Colonic mucosa (tissue), 4 donors: ENCODE data around the gene MDH1. TPM values are rescaled to one million over a fixed set of nuclear protein-coding genes. Genes with fewer than 3 reads are reported as not detected.
"Not testable (repeated sequence)": the region's sequence is repeated elsewhere in the genome, so short reads cannot be mapped to it uniquely, and the experiment has no call there.

Source experiments
- DNase-seq: peaks from one replicate; pipeline ENCODE4 v3.0.0-alpha.2; 2020
- H3K27ac ChIP-seq: fragments of 200-600 bp; one replicate; pipeline ENCODE4 v1.8.0; 2021
- H3K27me3 ChIP-seq: fragments of 200-600 bp; one replicate; pipeline ENCODE4 v1.8.0; 2021
- H3K36me3 ChIP-seq: fragments of 200-600 bp; one replicate; pipeline ENCODE4 v1.8.0; 2021
- H3K4me1 ChIP-seq: fragments of 200-600 bp; one replicate; pipeline ENCODE4 v1.8.0; 2021; ENCODE audit warnings: mild to moderate bottlenecking
- H3K4me3 ChIP-seq: fragments of 200-600 bp; one replicate; pipeline ENCODE4 v1.8.0; 2021
- H3K9ac ChIP-seq, 2 donors: one replicate each; pipeline ENCODE4 v1.7.0; 2013; ENCODE audit warnings: control low read depth in 2 of 2, low read depth in 2 of 2, low read length in 2 of 2
- H3K9me3 ChIP-seq: fragments of 200-600 bp; one replicate; pipeline ENCODE4 v1.8.0; 2021
- CTCF ChIP-seq: fragments of 200-600 bp; IDR thresholded peaks from one replicate; pipeline ENCODE4 v1.8.0; 2022; ENCODE audit warnings: antibody characterized with exemption, mild to moderate bottlenecking
- intact Hi-C: fragments of 100-400 bp; cut with DNase I; formaldehyde crosslinking; loops from one replicate; pipeline ENCODE4 v1.14.1; 2022
- total RNA-seq, 2 donors: library from RNA; stranded (reverse); fragmentation: NEBNext Ultra II Directional in 1 of 2; extraction: Animal tissue kit (Norgen Biotek cat#: 25700) in 1 of 2; gene quantifications; one replicate each; pipeline ENCODE4 v1.2.1, GENCODE V29; 2021
- donor health status: healthy.
- donor health status: DM: no; HTN: no; CAD: no.
- donor health status: DM: no; HTN: no; CAD: no.

MDH1 gene
- total RNA-seq, 2 donors from 2014 or later, result 187 to 229 TPM

GRCh38 chr2:63617366-63617765 is 28.6 kb downstream of the MDH1 start:
- no peak for TF ChIP-seq CTCF

GRCh38 chr2:63619328-63619727 is 30.6 kb downstream of the MDH1 start:
- DNase-seq, result no peak
- Histone ChIP-seq H3K9ac (no peak overlapping the region), H3K9me3 (no peaks in the 10 kb centered on the region), H3K4me1 (no peaks in the 10 kb centered on the region), H3K27me3 (no peaks in the 10 kb centered on the region), H3K27ac (no peak overlapping the region), H3K36me3 (no peaks in the 10 kb centered on the region), H3K4me3 (no peak overlapping the region)
- intact Hi-C loops, result no loop called here
- TF ChIP-seq CTCF, result no peak

More at GRCh38 chr2:63617366-63617765, 28.6 kb downstream of the MDH1 start:
- no peaks in the 10 kb centered on the region for H3K36me3 ChIP-seq
- no peaks in the 10 kb centered on the region for H3K9me3 ChIP-seq
- DNase-seq, result no peak
- no peak overlapping the region for H3K4me3 ChIP-seq
- H3K27me3 ChIP-seq, result no peaks in the 10 kb centered on the region
- H3K27ac ChIP-seq, result no peak overlapping the region
- intact Hi-C loops, result no loop called here
- no peaks in the 10 kb centered on the region for H3K4me1 ChIP-seq
- no peak overlapping the region for H3K9ac ChIP-seq

GRCh38 chr2:63622751-63623150 is 34.0 kb downstream of the MDH1 start:
- intact Hi-C loops, result no loop called here
- H3K36me3 ChIP-seq, result no peaks in the 10 kb centered on the region
- no peak overlapping the region for H3K9ac ChIP-seq
- H3K4me1 ChIP-seq, result no peaks in the 10 kb centered on the region
- no peak overlapping the region for H3K27ac ChIP-seq
- no peaks in the 10 kb centered on the region for H3K27me3 ChIP-seq
- no peak for DNase-seq
- no peaks in the 10 kb centered on the region for H3K9me3 ChIP-seq
- no peak for TF ChIP-seq CTCF
- H3K4me3 ChIP-seq, result no peak overlapping the region

GRCh38 chr2:63623763-63624162 is 35.0 kb downstream of the MDH1 start:
- H3K27me3 ChIP-seq, H3K4me1 ChIP-seq, H3K27ac ChIP-seq, intact Hi-C loops, DNase-seq, H3K9me3 ChIP-seq, H3K4me3 ChIP-seq, H3K9ac ChIP-seq, H3K36me3 ChIP-seq: not testable (repeated sequence)

GRCh38 chr2:63627866-63628265 is 39.1 kb downstream of the MDH1 start:
- Histone ChIP-seq H3K27me3 (no peaks in the 10 kb centered on the region), H3K4me3 (no peak overlapping the region), H3K27ac (no peak overlapping the region), H3K4me1 (no peaks in the 10 kb centered on the region), H3K36me3 (no peaks in the 10 kb centered on the region), H3K9me3 (no peaks in the 10 kb centered on the region), H3K9ac (no peak overlapping the region)
- TF ChIP-seq CTCF, result no peak
- no peak for DNase-seq
- intact Hi-C loops, result no loop called here

- H3K27me3 ChIP-seq, result no peaks in the 10 kb centered on the region
- no peak for TF ChIP-seq CTCF
- no peak overlapping the region for H3K9ac ChIP-seq
- H3K27ac ChIP-seq, result no peak overlapping the region
- no peak overlapping the region for H3K4me3 ChIP-seq
- no peak for DNase-seq
- H3K4me1 ChIP-seq, result no peaks in the 10 kb centered on the region
- no peaks in the 10 kb centered on the region for H3K9me3 ChIP-seq
- no peaks in the 10 kb centered on the region for H3K36me3 ChIP-seq
- intact Hi-C loops, result no loop called here
These were observed 39.7 kb downstream of the MDH1 start for GRCh38 chr2:63628403-63628942.
